GM18498 (cell line): ENCODE data around the gene STAC3.

Source experiments
- ATAC-seq: cut with Tn5 transposase; IDR thresholded peaks from one replicate; pipeline ENCODE4 v1.9.1; 2021; ENCODE audit warnings: mild to moderate bottlenecking, moderate library complexity; ENCODE audit not compliant: unreplicated experiment

Gene STAC3

GRCh38 chr12:57255916-57256315 lies 4.9 kb upstream of the STAC3 start:
- ATAC-seq = no peak

- ATAC-seq = no peak
These were observed 3.7 kb upstream of the STAC3 start for GRCh38 chr12:57254506-57255280.

- no peak for ATAC-seq
These were observed 446 bp downstream of the STAC3 start for GRCh38 chr12:57250541-57250940.

GRCh38 chr12:57248934-57249742 lies 1.8 kb downstream of the STAC3 start:
- ATAC-seq = no peak

GRCh38 chr12:57247041-57247440 lies 3.9 kb downstream of the STAC3 start:
- no peak for ATAC-seq

GRCh38 chr12:57244312-57244696 lies 6.7 kb downstream of the STAC3 start:
- ATAC-seq = no peak

- ATAC-seq = peak; percentile 29
These were observed 7.3 kb downstream of the STAC3 start for GRCh38 chr12:57243521-57244311.

- peak; percentile 33 for ATAC-seq
These were observed 8.1 kb downstream of the STAC3 start for GRCh38 chr12:57242691-57243454.

- ATAC-seq = no peak
These were observed 8.7 kb downstream of the STAC3 start for GRCh38 chr12:57242329-57242690.

GRCh38 chr12:57241402-57242310 lies 9.3 kb downstream of the STAC3 start:
- no peak for ATAC-seq

GRCh38 chr12:57240926-57241401 lies 10.0 kb downstream of the STAC3 start:
- no peak for ATAC-seq

- peak; percentile 24 for ATAC-seq
These were observed 10.7 kb downstream of the STAC3 start for GRCh38 chr12:57240066-57240921.

GRCh38 chr12:57239587-57240065 lies 11.4 kb downstream of the STAC3 start:
- ATAC-seq = no peak

- peak; percentile 58 for ATAC-seq
These were observed 12.0 kb downstream of the STAC3 start for GRCh38 chr12:57238854-57239554.

GRCh38 chr12:57237932-57238853 lies 12.8 kb downstream of the STAC3 start:
- ATAC-seq = no peak

GRCh38 chr12:57237596-57237931 lies 13.4 kb downstream of the STAC3 start:
- no peak for ATAC-seq
